22Rv1 (cell line): ENCODE data around the gene RPS27L.

Experiments
- H3K27ac ChIP-seq: fragments of 450-650 bp; 2 replicates; pipeline ENCODE4 v1.5.1; 2017
- CTCF ChIP-seq: fragments of 450-650 bp; IDR thresholded peaks from 2 replicates; pipeline ENCODE4 v1.5.1; 2017; ENCODE audit warnings: mild to moderate bottlenecking
- ZFX ChIP-seq: fragments of 450-650 bp; IDR thresholded peaks from 2 replicates; pipeline ENCODE4 v1.6.1; 2017; ENCODE audit warnings: antibody characterized with exemption, borderline replicate concordance

The RPS27L gene

GRCh38 chr15:63169788-63170187, 12.5 kb upstream of the RPS27L start:
- no peak for TF ChIP-seq CTCF
- no peak for TF ChIP-seq ZFX

GRCh38 chr15:63166219-63166618, 8.9 kb upstream of the RPS27L start:
- TF ChIP-seq CTCF (no peak), ZFX (no peak)
- H3K27ac ChIP-seq = no peak overlapping the region

More at GRCh38 chr15:63169788-63170187, 12.5 kb upstream of the RPS27L start:
- H3K27ac ChIP-seq = no peak overlapping the region

GRCh38 chr15:63165166-63165859, 8.0 kb upstream of the RPS27L start:
- TF ChIP-seq CTCF (no peak), ZFX (no peak)
- no peak overlapping the region for H3K27ac ChIP-seq

GRCh38 chr15:63163217-63163616, 5.9 kb upstream of the RPS27L start:
- no peak overlapping the region for H3K27ac ChIP-seq
- TF ChIP-seq CTCF (no peak), ZFX (no peak)

GRCh38 chr15:63160638-63161037, 3.4 kb upstream of the RPS27L start:
- TF ChIP-seq ZFX (no peak), CTCF (no peak)

GRCh38 chr15:63157891-63158431, 684 bp upstream of the RPS27L start:
- peak overlapping the region; percentile 90 for H3K27ac ChIP-seq
- peak; percentile 18; the same call in 1 of the 2 replicates for TF ChIP-seq CTCF
- no peak for TF ChIP-seq ZFX

More at GRCh38 chr15:63160638-63161037, 3.4 kb upstream of the RPS27L start:
- no peak overlapping the region for H3K27ac ChIP-seq

- peak overlapping the region; percentile 90 for H3K27ac ChIP-seq
- TF ChIP-seq ZFX (no peak), CTCF (no peak)
Observed at GRCh38 chr15:63156755-63157117, 541 bp downstream of the RPS27L start.
